ENCODE results near the gene HLA-DQB1. TPM values are rescaled to one million over a fixed set of nuclear protein-coding genes. Genes with fewer than 3 reads are reported as not detected.
"Not testable (repeated sequence)": the region's sequence is repeated elsewhere in the genome, so short reads cannot be mapped to it uniquely, and the experiment has no call there.

The HLA-DQB1 gene
- total RNA-seq, 3 donors from 2014 or later (not counting 1 experiment from before 2014, with no cell fraction given), result 24.8 to 97.3 (median 25.5) TPM

- Histone ChIP-seq H3K36me3 (ENCODE audit: control insufficient read depth, insufficient read depth, low read length) (no peaks in the 10 kb centered on the region), H3K27ac (ENCODE audit: low read length) (no peak overlapping the region), H3K4me1 (ENCODE audit: control insufficient read depth, insufficient read depth, low read length) (peaks cover 4% of the 10 kb centered on the region), H3K27me3 (ENCODE audit: control insufficient read depth, insufficient read depth, low read length) (no peaks in the 10 kb centered on the region), H3K9me3 (ENCODE audit: control insufficient read depth, insufficient read depth, low read length) (no peaks in the 10 kb centered on the region), H3K4me3 (ENCODE audit: low read length) (no peak overlapping the region)
- intact Hi-C loops (cut with micrococcal nuclease), result no loop called here
- DNase-seq (no peak), ATAC-seq (no peak)
- Mint-ChIP-seq H3K9me3 (no peaks in the 10 kb centered on the region), H3K36me3 (no peaks in the 10 kb centered on the region), H3K4me3 (no peak overlapping the region), H3K27me3 (ENCODE audit: low read depth in 2 of 2) (peaks cover 12 to 16% of the 10 kb centered on the region in 2 donors), H3K27ac (no peak overlapping the region), H3K4me1 (peaks cover 22 to 26% of the 10 kb centered on the region in 2 donors)
- no peak for TF ChIP-seq CTCF (IDR thresholded peaks at IDR 0.05)
- WGBS (ENCODE audit: insufficient coverage), result 60% methylated on average over 4 of the region's 6 CpGs
Measured at GRCh38 chr6:32645047-32645703, 21.3 kb downstream of the HLA-DQB1 start.

- H3K4me3 Mint-ChIP-seq, result no peak overlapping the region
- 33% methylated on average over 3 of the region's 4 CpGs for WGBS (ENCODE audit: insufficient coverage)
Measured at GRCh38 chr6:32643904-32644303, 22.6 kb downstream of the HLA-DQB1 start.

GRCh38 chr6:32642720-32643106 is 23.7 kb downstream of the HLA-DQB1 start:
- intact Hi-C loops (cut with micrococcal nuclease), result no loop called here

More at GRCh38 chr6:32643904-32644303, 22.6 kb downstream of the HLA-DQB1 start:
- TF ChIP-seq CTCF (IDR thresholded peaks at IDR 0.05), result no peak
- peaks cover 22 to 32% of the 10 kb centered on the region in 2 donors for H3K4me1 Mint-ChIP-seq
- H3K27me3 Mint-ChIP-seq (ENCODE audit: low read depth in 2 of 2), result peaks cover 12 to 16% of the 10 kb centered on the region in 2 donors
- H3K27me3 ChIP-seq (ENCODE audit: control insufficient read depth, insufficient read depth, low read length), result no peaks in the 10 kb centered on the region
- H3K27ac ChIP-seq (ENCODE audit: low read length), result no peak overlapping the region
- DNase-seq (no peak), ATAC-seq (no peak)
- H3K4me1 ChIP-seq (ENCODE audit: control insufficient read depth, insufficient read depth, low read length), result peaks cover 4% of the 10 kb centered on the region
- H3K4me3 ChIP-seq (ENCODE audit: low read length), result no peak overlapping the region
- H3K36me3 ChIP-seq (ENCODE audit: control insufficient read depth, insufficient read depth, low read length), result no peaks in the 10 kb centered on the region
- H3K27ac Mint-ChIP-seq, result no peak overlapping the region
- no peaks in the 10 kb centered on the region for H3K36me3 Mint-ChIP-seq
- H3K9me3 Mint-ChIP-seq, result no peaks in the 10 kb centered on the region
- intact Hi-C loops (cut with micrococcal nuclease), result no loop called here
- H3K9me3 ChIP-seq (ENCODE audit: control insufficient read depth, insufficient read depth, low read length), result no peaks in the 10 kb centered on the region

GRCh38 chr6:32641785-32642719 is 24.4 kb downstream of the HLA-DQB1 start:
- H3K4me3 Mint-ChIP-seq, result peak overlapping the region; percentile 65
- H3K9me3 Mint-ChIP-seq; H3K9me3 ChIP-seq (ENCODE audit: control insufficient read depth, insufficient read depth, low read length); intact Hi-C loops (cut with micrococcal nuclease); DNase-seq; H3K4me1 ChIP-seq (ENCODE audit: control insufficient read depth, insufficient read depth, low read length); H3K27ac ChIP-seq (ENCODE audit: low read length); H3K36me3 Mint-ChIP-seq; H3K27me3 ChIP-seq (ENCODE audit: control insufficient read depth, insufficient read depth, low read length); H3K36me3 ChIP-seq (ENCODE audit: control insufficient read depth, insufficient read depth, low read length); H3K4me3 ChIP-seq (ENCODE audit: low read length): not testable (repeated sequence)
- peaks cover 26 to 40% of the 10 kb centered on the region in 2 donors for H3K4me1 Mint-ChIP-seq
- H3K27ac Mint-ChIP-seq, result peak overlapping the region; percentile 50 to 74
- peak in 2 of 3 donors; percentile 54 to 56 for ATAC-seq
- H3K27me3 Mint-ChIP-seq (ENCODE audit: low read depth in 2 of 2), result peaks cover 5 to 16% of the 10 kb centered on the region in 2 donors
- no CpG with 5 or more reads among the region's 2 CpGs for WGBS (ENCODE audit: insufficient coverage)

More at GRCh38 chr6:32642720-32643106, 23.7 kb downstream of the HLA-DQB1 start:
- DNase-seq (no peak), ATAC-seq (no peak)
- H3K27ac Mint-ChIP-seq, result peak overlapping the region in 1 of 2 donors; percentile 74
- H3K9me3 Mint-ChIP-seq, result no peaks in the 10 kb centered on the region
- peaks cover 4% of the 10 kb centered on the region for H3K4me1 ChIP-seq (ENCODE audit: control insufficient read depth, insufficient read depth, low read length)
- peaks cover 22 to 35% of the 10 kb centered on the region in 2 donors for H3K4me1 Mint-ChIP-seq
- no peak overlapping the region for H3K27ac ChIP-seq (ENCODE audit: low read length)
- WGBS (ENCODE audit: insufficient coverage), result 50% methylated on average over 2 of the region's 6 CpGs
- H3K4me3 Mint-ChIP-seq, result no peak overlapping the region
- no peaks in the 10 kb centered on the region for H3K36me3 Mint-ChIP-seq
- H3K36me3 ChIP-seq (ENCODE audit: control insufficient read depth, insufficient read depth, low read length), result no peaks in the 10 kb centered on the region
- H3K4me3 ChIP-seq (ENCODE audit: low read length), result no peak overlapping the region
- TF ChIP-seq CTCF (IDR thresholded peaks at IDR 0.05), result no peak
- no peaks in the 10 kb centered on the region for H3K27me3 ChIP-seq (ENCODE audit: control insufficient read depth, insufficient read depth, low read length)
- no peaks in the 10 kb centered on the region for H3K9me3 ChIP-seq (ENCODE audit: control insufficient read depth, insufficient read depth, low read length)
- peaks cover 3 to 12% of the 10 kb centered on the region in 2 donors for H3K27me3 Mint-ChIP-seq (ENCODE audit: low read depth in 2 of 2)
